Liver (tissue), 9 donors: ENCODE measurements around the gene ZNF292. TPM values are rescaled to one million over a fixed set of nuclear protein-coding genes. Genes with fewer than 3 reads are reported as not detected.

Experiments
- DNase-seq: peaks from one replicate; pipeline ENCODE4 v3.0.0-alpha.2; 2017; ENCODE audit warnings: low spot score
- H3K27ac ChIP-seq, 2 donors: one replicate each; pipeline ENCODE4 v1.7.0; 2013; ENCODE audit warnings: inconsistent platforms in 2 of 2, low read length in 2 of 2, control low read depth in 1 of 2, low read depth in 1 of 2, mild to moderate bottlenecking in 1 of 2
- H3K27me3 ChIP-seq, 4 donors: one replicate each; pipeline versions ENCODE4 v1.6.1 to v1.7.0; 2013; ENCODE audit warnings: low read length in 3 of 4, inconsistent platforms in 1 of 4, mild to moderate bottlenecking in 1 of 4, moderate library complexity in 1 of 4; ENCODE audit not compliant: control insufficient read depth in 4 of 4, insufficient read depth in 4 of 4
- H3K36me3 ChIP-seq, 4 donors: one replicate each; pipeline versions ENCODE4 v1.6.1 to v1.7.0; 2013; ENCODE audit warnings: low read length in 3 of 4, mild to moderate bottlenecking in 3 of 4, low read depth in 1 of 4, moderate library complexity in 1 of 4; ENCODE audit not compliant: control insufficient read depth in 4 of 4, insufficient read depth in 3 of 4
- H3K4me1 ChIP-seq, 4 donors: one replicate each; pipeline versions ENCODE4 v1.6.1 to v1.7.0; 2013; ENCODE audit warnings: low read length in 3 of 4, mild to moderate bottlenecking in 3 of 4, moderate library complexity in 1 of 4; ENCODE audit not compliant: control insufficient read depth in 4 of 4, insufficient read depth in 4 of 4
- H3K4me3 ChIP-seq, 3 donors: one replicate each; pipeline versions ENCODE4 v1.6.1 to v1.7.0; 2013; ENCODE audit warnings: low read length in 3 of 3, control low read depth in 1 of 3, low read depth in 1 of 3, mild to moderate bottlenecking in 1 of 3
- H3K9ac ChIP-seq, 2 donors: one replicate each; pipeline ENCODE4 v1.7.0; 2013; ENCODE audit warnings: low read length in 2 of 2, mild to moderate bottlenecking in 2 of 2, moderate library complexity in 2 of 2, control low read depth in 1 of 2, low read depth in 1 of 2
- H3K9me3 ChIP-seq, 4 donors: one replicate each; pipeline versions ENCODE4 v1.6.1 to v1.7.0; 2013; ENCODE audit warnings: low read length in 3 of 4; ENCODE audit not compliant: control insufficient read depth in 4 of 4
- ATF3 ChIP-seq: IDR thresholded peaks from 2 replicates; pipeline ENCODE4 v1.6.1; 2016; ENCODE audit warnings: antibody characterized with exemption
- CTCF ChIP-seq: fragments of 150-350 bp; IDR thresholded peaks from 2 replicates; pipeline ENCODE4 v1.5.1; 2017; ENCODE audit warnings: improper control_type of control experiment, low read depth, low read length; ENCODE audit not compliant: missing input control
- EGR1 ChIP-seq, 2 donors: IDR thresholded peaks; 2 replicates each; pipeline ENCODE4 v1.6.1; 2016 to 2018; ENCODE audit warnings: antibody characterized with exemption in 2 of 2, low read depth in 2 of 2
- FOXA1 ChIP-seq: IDR thresholded peaks from 2 replicates; pipeline ENCODE4 v1.6.1; 2016; ENCODE audit warnings: antibody characterized with exemption
- FOXA2 ChIP-seq: IDR thresholded peaks from 2 replicates; pipeline ENCODE4 v1.6.1; 2016; ENCODE audit warnings: antibody characterized with exemption
- GABPA ChIP-seq, 2 donors: IDR thresholded peaks in 1 of 2; conservative IDR thresholded peaks in 1 of 2; 2 replicates each; pipeline ENCODE4 v1.6.1; 2016; ENCODE audit warnings: antibody characterized with exemption in 2 of 2, mild to moderate bottlenecking in 1 of 2, moderate library complexity in 1 of 2
- HNF4A ChIP-seq, 2 donors: conservative IDR thresholded peaks; 2 replicates each; pipeline ENCODE4 v1.6.1; 2016; ENCODE audit warnings: antibody characterized with exemption in 2 of 2, mild to moderate bottlenecking in 2 of 2
- HNF4G ChIP-seq: IDR thresholded peaks from 2 replicates; pipeline ENCODE4 v1.6.1; 2016; ENCODE audit warnings: antibody characterized with exemption
- JUND ChIP-seq, 2 donors: IDR thresholded peaks; 2 replicates each; pipeline ENCODE4 v1.6.1; 2016; ENCODE audit warnings: antibody characterized with exemption in 2 of 2
- NR2F2 ChIP-seq: IDR thresholded peaks from 2 replicates; pipeline ENCODE4 v1.6.1; 2016; ENCODE audit warnings: antibody characterized with exemption
- RAD21 ChIP-seq, 2 donors: IDR thresholded peaks; 2 replicates each; pipeline ENCODE4 v1.6.1; 2016; ENCODE audit warnings: antibody characterized with exemption in 2 of 2, mild to moderate bottlenecking in 2 of 2
- REST ChIP-seq: IDR thresholded peaks from 2 replicates; pipeline ENCODE4 v1.6.1; 2016; ENCODE audit warnings: antibody characterized with exemption, mild to moderate bottlenecking
- SP1 ChIP-seq: IDR thresholded peaks from 2 replicates; pipeline ENCODE4 v1.6.1; 2018; ENCODE audit warnings: antibody characterized with exemption, mild to moderate bottlenecking
- TAF1 ChIP-seq: conservative IDR thresholded peaks from 2 replicates; pipeline ENCODE4 v1.6.1; 2016; ENCODE audit warnings: antibody characterized with exemption, mild to moderate bottlenecking
- YY1 ChIP-seq: IDR thresholded peaks from 2 replicates; pipeline ENCODE4 v1.6.1; 2016; ENCODE audit warnings: antibody characterized with exemption, mild to moderate bottlenecking
- ZBTB33 ChIP-seq: IDR thresholded peaks from 2 replicates; pipeline ENCODE4 v1.6.1; 2016; ENCODE audit warnings: antibody characterized with exemption
- WGBS: extraction: QIAGEN DNeasy Blood & Tissue Kit; methylation state at CpG from one replicate; pipeline ENCODE4 v1.1.7; 2013; 5-methylcytosine and 5-hydroxymethylcytosine counted together
- polyA plus RNA-seq, 2 donors: library from polyadenylated mRNA; stranded (reverse) in 1 of 2; unstranded in 1 of 2; fragments of 200-250 nt in 1 of 2; fragments of >200 nt in 1 of 2; fragmentation: Nextera tagmentation in 1 of 2; extraction: Ambion mirVana in 1 of 2; gene quantifications; one replicate each; pipeline versions ENCODE4 v1.2.1 to v1.2.3, GENCODE V29; 2013 to 2015
- total RNA-seq, 2 donors: library from RNA; depleted of rRNA; stranded (reverse); fragments of >200 nt; gene quantifications; one replicate each; pipeline ENCODE4 v1.2.3, GENCODE V29; 2014
- donor health status: healthy.
- donor health status: healthy.
- donor health status: healthy.
- donor health status: healthy.
- donor health status: healthy.

The ZNF292 gene
- total and polyA plus RNA-seq, 4 donors, result 2.7 to 16.4 (median 12.5) TPM

GRCh38 chr6:87282743-87283142, 127.4 kb downstream of the ZNF292 start:
- H3K9me3 ChIP-seq, result no peaks in the 10 kb centered on the region
- no peak for TF ChIP-seq JUND (IDR thresholded peaks at IDR 0.05)
- no peak for TF ChIP-seq ZBTB33
- H3K27ac ChIP-seq, result no peak overlapping the region
- WGBS, result 98% methylated on average over 1 of the region's 1 CpG
- H3K36me3 ChIP-seq, result no peaks in the 10 kb centered on the region
- no peak overlapping the region for H3K9ac ChIP-seq
- no peaks in the 10 kb centered on the region for H3K4me1 ChIP-seq
- H3K27me3 ChIP-seq, result no peaks in the 10 kb centered on the region
- H3K4me3 ChIP-seq, result no peak overlapping the region
- no peak for DNase-seq

GRCh38 chr6:87283461-87283860, 128.1 kb downstream of the ZNF292 start:
- Histone ChIP-seq H3K4me3 (no peak overlapping the region), H3K27ac (no peak overlapping the region), H3K9me3 (no peaks in the 10 kb centered on the region), H3K4me1 (no peaks in the 10 kb centered on the region), H3K36me3 (no peaks in the 10 kb centered on the region), H3K9ac (no peak overlapping the region), H3K27me3 (no peaks in the 10 kb centered on the region)
- 86% methylated on average over 3 of the region's 3 CpGs for WGBS
- TF ChIP-seq SP1 (no peak), EGR1 (IDR thresholded peaks at IDR 0.05; ENCODE audit: low read depth in 2 of 2) (no peak), NR2F2 (no peak), YY1 (no peak), GABPA (IDR thresholded peaks at IDR 0.05 in 1 of 2, conservative IDR thresholded peaks at IDR 0.05 in 1 of 2) (no peak), TAF1 (no peak), JUND (IDR thresholded peaks at IDR 0.05) (no peak), FOXA2 (no peak), ATF3 (no peak), HNF4A (conservative IDR thresholded peaks at IDR 0.05) (no peak), REST (no peak), HNF4G (no peak), RAD21 (IDR thresholded peaks at IDR 0.05) (no peak), CTCF (no peak), FOXA1 (no peak)
- no peak for DNase-seq
